ENCODE results near the gene ISYNA1.

ISYNA1 gene

DNA sequence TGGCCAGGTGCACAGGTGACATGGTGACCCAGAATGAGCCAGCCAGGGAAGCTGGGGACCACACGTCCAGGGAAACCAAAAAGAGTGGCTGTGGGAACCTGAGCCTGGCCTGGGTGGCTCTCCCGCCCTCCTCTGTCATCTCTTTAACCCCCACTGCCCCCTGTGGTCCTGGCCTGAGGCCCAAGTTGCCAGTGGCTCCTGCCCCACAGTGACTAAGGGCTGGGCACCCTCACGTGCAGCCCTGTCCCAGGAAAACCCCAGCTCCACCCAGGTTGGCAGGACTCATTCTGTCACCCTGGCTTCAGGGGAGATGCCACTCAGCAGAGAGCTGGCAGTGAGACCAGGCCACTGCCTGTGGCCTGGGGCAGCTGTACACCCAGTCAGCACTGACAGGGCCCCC is 30.6 kb upstream of the ISYNA1 start:
- H3K4me3 ChIP-seq (ENCODE audit: insufficient read depth, low read depth, low read length, poor library complexity, severe bottlenecking), result no peak overlapping the region
- H3K4me1 ChIP-seq (ENCODE audit: control insufficient read depth, insufficient read depth, low read length, poor library complexity, severe bottlenecking), result no peaks in the 10 kb centered on the region
- no peaks in the 10 kb centered on the region for H3K27me3 ChIP-seq (replicated peaks; ENCODE audit: control insufficient read depth, insufficient read depth, low read length, poor library complexity, severe bottlenecking)
- no peak for DNase-seq
- H3K9me3 ChIP-seq (ENCODE audit: control insufficient read depth, low read length), result no peaks in the 10 kb centered on the region
- H3K36me3 ChIP-seq (ENCODE audit: control insufficient read depth, insufficient read depth, low read length), result peaks cover 37% of the 10 kb centered on the region
- no peak overlapping the region for H3K27ac ChIP-seq (ENCODE audit: insufficient read depth, low read length, poor library complexity, severe bottlenecking)

DNA sequence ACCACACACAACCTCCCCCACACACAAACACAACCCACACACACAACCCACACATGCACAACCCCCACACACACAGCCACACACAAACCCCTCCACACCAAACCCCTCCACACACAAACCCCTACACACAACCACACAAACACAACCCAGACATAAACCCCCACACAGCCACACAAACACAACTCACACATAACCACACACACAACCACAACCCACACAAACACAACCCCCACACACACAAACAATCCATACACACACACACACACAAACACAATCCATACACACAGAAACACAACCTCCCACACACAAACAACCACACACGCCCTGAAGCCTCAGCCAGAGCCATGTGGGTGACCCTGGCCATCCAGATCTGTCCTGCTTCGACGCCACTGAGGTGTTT is 30.0 kb upstream of the ISYNA1 start:
- no peak for DNase-seq
- H3K4me3 ChIP-seq (ENCODE audit: insufficient read depth, low read depth, low read length, poor library complexity, severe bottlenecking), result no peak overlapping the region
- H3K4me1 ChIP-seq (ENCODE audit: control insufficient read depth, insufficient read depth, low read length, poor library complexity, severe bottlenecking), result no peaks in the 10 kb centered on the region
- peaks cover 37% of the 10 kb centered on the region for H3K36me3 ChIP-seq (ENCODE audit: control insufficient read depth, insufficient read depth, low read length)
- no peaks in the 10 kb centered on the region for H3K9me3 ChIP-seq (ENCODE audit: control insufficient read depth, low read length)
- H3K27me3 ChIP-seq (replicated peaks; ENCODE audit: control insufficient read depth, insufficient read depth, low read length, poor library complexity, severe bottlenecking), result no peaks in the 10 kb centered on the region
- H3K27ac ChIP-seq (ENCODE audit: insufficient read depth, low read length, poor library complexity, severe bottlenecking), result no peak overlapping the region

DNA sequence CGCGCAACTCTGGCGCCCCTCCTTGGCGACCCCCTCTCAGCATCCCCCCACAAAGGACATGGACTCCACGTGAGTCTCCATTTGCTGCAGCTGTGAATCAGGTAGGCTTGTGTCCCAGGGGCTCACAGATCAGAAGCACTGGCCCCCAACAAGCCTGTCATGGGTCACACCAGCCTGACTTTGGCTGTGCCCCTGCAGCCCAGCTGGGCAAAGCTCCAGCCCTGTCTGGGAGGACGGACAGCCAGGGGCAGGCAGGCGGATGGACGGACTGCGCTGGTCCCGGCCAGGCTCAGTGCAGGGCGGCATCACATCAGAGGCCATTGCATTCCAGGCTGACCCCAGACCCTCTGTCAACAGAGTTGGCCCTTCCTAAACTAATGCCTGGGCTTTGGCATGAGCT is 28.4 kb upstream of the ISYNA1 start:
- DNase-seq, result no peak
- Histone ChIP-seq H3K27me3 (replicated peaks; ENCODE audit: control insufficient read depth, insufficient read depth, low read length, poor library complexity, severe bottlenecking) (no peaks in the 10 kb centered on the region), H3K36me3 (ENCODE audit: control insufficient read depth, insufficient read depth, low read length) (peaks cover 36% of the 10 kb centered on the region), H3K9me3 (ENCODE audit: control insufficient read depth, low read length) (no peaks in the 10 kb centered on the region), H3K27ac (ENCODE audit: insufficient read depth, low read length, poor library complexity, severe bottlenecking) (no peak overlapping the region), H3K4me1 (ENCODE audit: control insufficient read depth, insufficient read depth, low read length, poor library complexity, severe bottlenecking) (no peaks in the 10 kb centered on the region), H3K4me3 (ENCODE audit: insufficient read depth, low read depth, low read length, poor library complexity, severe bottlenecking) (no peak overlapping the region)

DNA sequence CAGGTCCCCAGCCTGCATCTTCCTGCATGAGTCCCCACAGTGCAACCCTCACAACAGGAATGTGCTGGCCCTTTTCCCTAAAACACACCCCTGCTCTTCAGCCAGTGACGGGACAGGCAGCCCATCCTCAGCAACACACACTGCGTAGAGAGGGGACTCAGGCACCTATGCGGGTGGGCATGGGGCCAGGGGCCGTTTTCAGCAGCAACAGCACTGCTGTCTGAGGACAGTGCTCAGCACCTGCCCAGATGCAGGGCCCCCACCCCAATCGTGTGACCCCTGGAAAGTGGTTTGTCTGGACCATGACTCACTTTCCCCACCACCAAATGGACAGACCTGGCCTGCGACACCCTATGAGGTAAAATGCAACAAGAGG is 28.0 kb upstream of the ISYNA1 start:
- H3K27ac ChIP-seq (ENCODE audit: insufficient read depth, low read length, poor library complexity, severe bottlenecking), result no peak overlapping the region
- DNase-seq, result no peak
- no peaks in the 10 kb centered on the region for H3K27me3 ChIP-seq (replicated peaks; ENCODE audit: control insufficient read depth, insufficient read depth, low read length, poor library complexity, severe bottlenecking)
- H3K9me3 ChIP-seq (ENCODE audit: control insufficient read depth, low read length), result no peaks in the 10 kb centered on the region
- peaks cover 35% of the 10 kb centered on the region for H3K36me3 ChIP-seq (ENCODE audit: control insufficient read depth, insufficient read depth, low read length)
- H3K4me1 ChIP-seq (ENCODE audit: control insufficient read depth, insufficient read depth, low read length, poor library complexity, severe bottlenecking), result no peaks in the 10 kb centered on the region
- H3K4me3 ChIP-seq (ENCODE audit: insufficient read depth, low read depth, low read length, poor library complexity, severe bottlenecking), result no peak overlapping the region

DNA sequence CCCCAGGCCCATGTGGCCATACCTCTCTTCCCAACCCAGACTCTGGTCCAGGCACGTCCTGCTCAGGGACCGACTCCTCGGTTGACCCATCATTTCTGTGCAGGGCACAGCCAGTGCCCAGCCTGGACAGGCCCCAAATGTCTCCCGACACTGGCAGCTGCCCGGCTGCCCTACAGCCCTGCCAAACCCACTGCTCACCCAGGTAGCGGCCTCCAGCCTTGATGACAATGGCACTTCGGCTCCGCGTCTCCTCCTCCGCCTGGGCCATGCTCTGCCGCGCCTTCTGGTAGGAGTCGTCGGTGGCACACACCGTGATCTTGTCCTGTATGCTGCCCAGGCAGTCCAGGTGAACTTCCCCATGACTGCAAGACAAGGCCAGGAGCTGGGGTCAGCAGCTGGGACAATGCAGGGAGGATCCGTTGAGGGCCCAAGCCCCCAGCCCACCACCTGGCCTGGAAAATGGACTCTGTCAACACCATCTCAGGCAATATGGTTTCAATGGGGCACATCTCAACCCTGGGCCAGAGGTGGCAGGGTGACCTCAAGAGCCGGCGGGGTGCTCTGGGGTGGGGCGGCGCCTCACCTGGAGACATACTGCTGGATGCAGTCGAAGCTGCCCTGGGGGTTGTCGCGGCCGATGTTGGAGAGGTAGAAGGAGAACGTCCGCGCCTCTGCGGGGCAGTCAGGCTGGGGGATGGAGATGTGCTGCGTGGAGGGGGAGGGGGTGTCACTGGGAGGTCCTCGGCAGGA is 27.5 kb upstream of the ISYNA1 start:
- no peaks in the 10 kb centered on the region for H3K9me3 ChIP-seq (ENCODE audit: control insufficient read depth, low read length)

DNA sequence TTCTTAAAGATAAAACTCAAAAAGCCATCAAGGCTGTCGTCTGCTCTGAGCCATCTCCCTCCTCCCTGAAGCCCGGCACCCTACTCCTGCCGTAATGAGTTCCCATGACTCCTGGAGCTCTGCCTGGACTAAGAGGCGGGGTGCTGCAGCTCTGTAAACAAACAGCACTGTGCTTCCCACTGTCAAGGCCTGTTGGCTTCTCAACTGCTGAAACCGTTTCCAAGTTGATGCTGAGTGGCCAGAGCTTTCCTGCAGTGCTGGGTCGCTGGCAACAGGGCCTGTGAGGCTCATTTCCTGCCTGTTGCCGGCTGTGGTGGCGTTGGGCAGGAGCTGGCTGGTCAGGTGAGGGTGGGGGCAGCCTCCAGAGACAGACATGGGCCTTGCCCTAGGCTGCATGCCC is 26.7 kb upstream of the ISYNA1 start:
- Histone ChIP-seq H3K4me3 (ENCODE audit: insufficient read depth, low read depth, low read length, poor library complexity, severe bottlenecking) (no peak overlapping the region), H3K4me1 (ENCODE audit: control insufficient read depth, insufficient read depth, low read length, poor library complexity, severe bottlenecking) (no peaks in the 10 kb centered on the region), H3K9me3 (ENCODE audit: control insufficient read depth, low read length) (no peaks in the 10 kb centered on the region), H3K27ac (ENCODE audit: insufficient read depth, low read length, poor library complexity, severe bottlenecking) (no peak overlapping the region), H3K27me3 (replicated peaks; ENCODE audit: control insufficient read depth, insufficient read depth, low read length, poor library complexity, severe bottlenecking) (no peaks in the 10 kb centered on the region), H3K36me3 (ENCODE audit: control insufficient read depth, insufficient read depth, low read length) (peaks cover 41% of the 10 kb centered on the region)
- no peak for DNase-seq

More for the DNA sequence above, 27.5 kb upstream of the ISYNA1 start:
- peaks cover 36% of the 10 kb centered on the region for H3K36me3 ChIP-seq (ENCODE audit: control insufficient read depth, insufficient read depth, low read length)
- no peak for DNase-seq
- H3K4me3 ChIP-seq (ENCODE audit: insufficient read depth, low read depth, low read length, poor library complexity, severe bottlenecking), result no peak overlapping the region
- H3K27ac ChIP-seq (ENCODE audit: insufficient read depth, low read length, poor library complexity, severe bottlenecking), result no peak overlapping the region
- H3K4me1 ChIP-seq (ENCODE audit: control insufficient read depth, insufficient read depth, low read length, poor library complexity, severe bottlenecking), result no peaks in the 10 kb centered on the region
- no peaks in the 10 kb centered on the region for H3K27me3 ChIP-seq (replicated peaks; ENCODE audit: control insufficient read depth, insufficient read depth, low read length, poor library complexity, severe bottlenecking)

DNA sequence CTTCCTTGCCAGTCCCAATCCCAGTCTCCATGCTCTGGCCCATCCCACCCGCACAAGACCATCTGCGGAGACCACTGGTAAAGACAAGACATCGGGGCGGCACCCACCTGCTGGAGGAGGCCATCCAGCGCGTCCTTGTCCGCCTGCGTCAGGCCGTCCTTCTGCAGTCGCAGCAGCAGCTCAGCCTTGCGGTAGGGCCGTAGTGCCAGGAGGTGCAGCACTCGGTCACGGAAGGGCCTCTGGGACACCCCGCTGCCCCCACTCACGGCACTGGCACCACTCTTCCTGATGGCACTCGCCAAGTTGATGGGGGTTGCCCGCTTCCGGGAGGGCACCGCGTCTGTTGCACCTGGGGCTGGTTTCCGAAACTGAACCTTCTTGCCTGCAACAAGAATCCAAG is 23.5 kb upstream of the ISYNA1 start:
- H3K4me1 ChIP-seq (ENCODE audit: control insufficient read depth, insufficient read depth, low read length, poor library complexity, severe bottlenecking), result no peaks in the 10 kb centered on the region
- H3K36me3 ChIP-seq (ENCODE audit: control insufficient read depth, insufficient read depth, low read length), result peaks cover 69% of the 10 kb centered on the region

DNA sequence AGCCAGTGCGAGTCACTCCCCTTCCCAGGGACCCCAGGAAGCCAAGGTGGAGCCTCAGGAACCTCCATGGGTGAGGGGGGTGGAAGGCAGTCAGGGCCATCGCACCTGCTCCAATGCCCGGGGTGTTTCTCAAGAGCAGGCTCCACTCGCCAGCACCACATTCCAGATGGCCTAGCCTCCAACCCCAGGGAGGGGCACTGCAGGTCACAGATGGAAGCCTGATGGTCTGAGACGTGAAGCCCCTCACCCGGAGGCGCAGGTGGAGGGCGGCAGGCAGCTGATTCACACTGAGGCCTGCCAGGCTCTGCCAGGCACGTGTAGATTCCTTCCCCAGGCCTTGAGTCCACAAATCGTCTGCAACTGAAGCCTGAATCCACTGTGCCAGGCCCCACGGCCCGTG is 23.0 kb upstream of the ISYNA1 start:
- Histone ChIP-seq H3K9me3 (ENCODE audit: control insufficient read depth, low read length) (no peaks in the 10 kb centered on the region), H3K4me3 (ENCODE audit: insufficient read depth, low read depth, low read length, poor library complexity, severe bottlenecking) (no peak overlapping the region), H3K4me1 (ENCODE audit: control insufficient read depth, insufficient read depth, low read length, poor library complexity, severe bottlenecking) (no peaks in the 10 kb centered on the region), H3K27me3 (replicated peaks; ENCODE audit: control insufficient read depth, insufficient read depth, low read length, poor library complexity, severe bottlenecking) (no peaks in the 10 kb centered on the region), H3K27ac (ENCODE audit: insufficient read depth, low read length, poor library complexity, severe bottlenecking) (no peak overlapping the region), H3K36me3 (ENCODE audit: control insufficient read depth, insufficient read depth, low read length) (peaks cover 74% of the 10 kb centered on the region)
- DNase-seq, result no peak

More for the DNA sequence above, 23.5 kb upstream of the ISYNA1 start:
- Histone ChIP-seq H3K9me3 (ENCODE audit: control insufficient read depth, low read length) (no peaks in the 10 kb centered on the region), H3K27me3 (replicated peaks; ENCODE audit: control insufficient read depth, insufficient read depth, low read length, poor library complexity, severe bottlenecking) (no peaks in the 10 kb centered on the region), H3K4me3 (ENCODE audit: insufficient read depth, low read depth, low read length, poor library complexity, severe bottlenecking) (no peak overlapping the region), H3K27ac (ENCODE audit: insufficient read depth, low read length, poor library complexity, severe bottlenecking) (no peak overlapping the region)
- no peak for DNase-seq

DNA sequence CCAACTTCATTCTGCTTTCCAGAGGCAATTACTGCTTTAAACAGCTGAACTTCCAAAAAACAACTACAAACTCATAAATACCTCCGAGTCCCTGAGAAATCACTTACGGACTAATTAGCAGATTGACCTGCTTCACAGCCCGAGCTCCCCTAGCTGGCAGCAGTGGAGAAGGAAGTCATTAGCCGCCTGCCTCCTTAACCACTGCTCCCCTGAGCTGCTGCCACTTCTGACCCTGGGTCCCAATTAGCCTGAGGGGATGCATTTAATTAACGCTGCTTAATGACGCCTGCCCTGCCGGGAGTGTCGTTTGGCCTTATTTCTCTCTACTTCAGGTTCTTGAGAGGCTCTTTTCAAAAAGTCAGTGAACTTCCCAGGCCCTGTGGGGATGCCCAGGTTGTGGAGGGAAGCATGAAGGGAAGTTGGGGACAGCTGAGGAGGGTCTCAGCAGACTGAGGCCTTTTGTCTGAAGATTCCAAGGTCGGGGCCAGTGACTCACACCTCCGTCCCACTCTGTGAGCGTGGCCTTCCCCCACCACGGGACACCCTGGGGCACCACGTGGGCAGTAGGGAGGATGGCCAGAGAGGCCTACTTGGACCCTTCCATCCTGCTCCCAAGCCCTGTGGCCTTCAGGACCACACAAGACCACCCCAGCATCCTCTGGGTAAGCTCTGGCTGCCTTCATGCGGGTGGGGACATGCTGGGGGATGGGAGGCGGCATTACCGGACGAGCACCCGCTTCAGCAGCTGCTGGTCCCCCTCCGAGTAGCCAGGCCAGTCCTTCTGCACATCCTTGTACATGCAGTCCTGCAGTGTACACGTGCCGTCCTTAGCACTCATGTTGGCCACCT is 19.8 kb upstream of the ISYNA1 start:
- no peak overlapping the region for H3K4me3 ChIP-seq (ENCODE audit: insufficient read depth, low read depth, low read length, poor library complexity, severe bottlenecking)
- no peaks in the 10 kb centered on the region for H3K4me1 ChIP-seq (ENCODE audit: control insufficient read depth, insufficient read depth, low read length, poor library complexity, severe bottlenecking)
- peaks cover 56% of the 10 kb centered on the region for H3K36me3 ChIP-seq (ENCODE audit: control insufficient read depth, insufficient read depth, low read length)
- H3K27ac ChIP-seq (ENCODE audit: insufficient read depth, low read length, poor library complexity, severe bottlenecking), result no peak overlapping the region
- H3K9me3 ChIP-seq (ENCODE audit: control insufficient read depth, low read length), result no peaks in the 10 kb centered on the region
- no peaks in the 10 kb centered on the region for H3K27me3 ChIP-seq (replicated peaks; ENCODE audit: control insufficient read depth, insufficient read depth, low read length, poor library complexity, severe bottlenecking)
- no peak for DNase-seq

DNA sequence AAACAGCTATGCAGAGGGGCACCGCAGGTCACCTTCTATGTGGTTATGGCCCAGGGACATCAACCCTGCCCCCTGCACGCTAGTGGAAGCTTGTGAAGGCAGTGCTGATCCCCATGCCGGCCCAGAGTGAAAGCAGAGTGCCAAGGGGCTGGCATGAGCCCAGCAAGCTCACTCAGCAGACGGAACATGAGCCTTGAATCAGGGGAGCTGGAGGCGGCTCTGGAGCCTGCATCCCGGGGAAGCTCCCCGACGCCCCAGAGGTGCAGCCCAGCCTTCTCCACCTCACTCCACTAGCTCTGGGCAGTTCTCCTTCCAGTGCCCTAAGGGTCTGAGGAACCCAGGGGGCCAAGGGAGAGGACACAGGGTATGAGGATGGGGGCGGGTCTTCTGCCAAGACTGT is 19.0 kb upstream of the ISYNA1 start:
- no peaks in the 10 kb centered on the region for H3K4me1 ChIP-seq (ENCODE audit: control insufficient read depth, insufficient read depth, low read length, poor library complexity, severe bottlenecking)
- H3K4me3 ChIP-seq (ENCODE audit: insufficient read depth, low read depth, low read length, poor library complexity, severe bottlenecking), result no peak overlapping the region
- no peak for DNase-seq
- peaks cover 59% of the 10 kb centered on the region for H3K36me3 ChIP-seq (ENCODE audit: control insufficient read depth, insufficient read depth, low read length)
- H3K9me3 ChIP-seq (ENCODE audit: control insufficient read depth, low read length), result no peaks in the 10 kb centered on the region
- H3K27ac ChIP-seq (ENCODE audit: insufficient read depth, low read length, poor library complexity, severe bottlenecking), result no peak overlapping the region
- no peaks in the 10 kb centered on the region for H3K27me3 ChIP-seq (replicated peaks; ENCODE audit: control insufficient read depth, insufficient read depth, low read length, poor library complexity, severe bottlenecking)

Data from effector memory CD4-positive, alpha-beta T cell (primary cell).